HG03439 (cell line): ENCODE results near the gene ZNF555.
"Not testable (repeated sequence)": the region's sequence is repeated elsewhere in the genome, so short reads cannot be mapped to it uniquely, and the experiment has no call there.

Experiments
- ATAC-seq: cut with Tn5 transposase; IDR thresholded peaks from one replicate; pipeline ENCODE4 v1.9.1; 2021; ENCODE audit warnings: mild to moderate bottlenecking, moderate library complexity; ENCODE audit not compliant: unreplicated experiment

ZNF555 gene

DNA sequence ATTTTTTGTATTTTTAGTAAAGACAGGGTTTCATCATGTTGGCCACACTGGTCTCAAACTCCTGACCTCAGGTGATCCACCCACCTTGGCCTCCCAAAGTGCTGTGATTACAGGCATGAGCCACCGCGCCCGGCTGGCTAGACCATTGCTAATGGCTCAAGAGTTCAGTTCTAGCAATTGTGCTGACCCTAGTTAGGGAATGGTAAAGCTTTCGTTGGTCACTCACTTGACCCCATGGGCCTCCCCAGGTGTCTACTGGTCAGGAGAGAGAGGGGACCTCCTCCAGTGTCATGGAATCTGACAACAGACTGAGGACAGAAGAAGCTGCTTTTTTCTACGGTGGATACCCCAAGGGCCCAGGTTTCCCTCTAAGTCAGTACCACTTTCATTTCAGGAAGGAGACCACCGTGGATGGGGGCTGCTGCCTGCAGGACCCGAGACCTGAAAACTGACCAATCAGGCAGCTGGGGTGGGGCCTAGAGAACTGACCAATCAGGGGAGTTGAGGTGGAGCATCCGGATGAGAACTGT, 25.3 kb downstream of the ZNF555 start:
- no peak for ATAC-seq

- no peak for ATAC-seq
Observed at GRCh38 chr19:2867025-2867991, 26.0 kb downstream of the ZNF555 start, which contains the start of gene ZNF556. ZNF556 (plus strand) TSS chr19:2867335; CDS start chr19:2867422, 87 bp downstream.

DNA sequence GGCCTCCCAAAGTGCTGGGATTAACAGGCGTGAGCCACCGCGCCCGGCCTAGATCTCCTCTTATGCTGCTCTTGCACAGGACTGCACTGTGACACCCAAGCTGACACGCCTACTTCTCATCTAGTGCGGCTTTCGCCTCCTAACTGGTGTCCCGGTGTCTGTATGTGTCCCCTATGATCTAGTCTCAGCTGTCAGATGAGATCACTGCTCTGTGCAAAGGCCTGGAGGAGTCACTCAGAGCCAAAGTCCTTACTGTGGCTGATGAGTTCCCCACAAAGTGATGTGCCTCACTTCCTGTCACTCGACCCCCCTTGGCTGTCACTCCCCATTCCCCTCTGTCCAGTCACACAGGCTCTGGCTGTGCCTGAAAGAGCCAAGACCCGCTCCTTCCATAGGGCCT, 28.3 kb downstream of the ZNF555 start:
- ATAC-seq, result no peak

DNA sequence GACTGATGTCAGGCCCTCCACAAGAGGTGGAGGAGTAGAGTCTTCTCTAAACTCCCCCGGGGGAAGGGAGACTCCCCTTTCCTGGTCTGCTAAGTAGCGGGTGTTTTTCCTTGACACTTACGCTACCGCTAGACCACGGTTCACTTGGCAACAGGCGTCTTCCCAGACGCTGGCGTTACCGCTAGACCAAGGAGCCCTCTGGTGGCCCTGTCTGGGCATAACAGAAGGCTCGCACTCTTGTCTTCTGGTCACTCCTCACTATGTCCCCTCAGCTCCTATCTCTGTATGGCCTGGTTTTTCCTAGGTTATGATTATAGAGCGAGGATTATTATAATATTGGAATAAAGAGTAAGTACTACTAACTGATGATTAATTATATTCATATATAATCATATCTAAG, 30.9 kb downstream of the ZNF555 start:
- ATAC-seq, result not testable (repeated sequence)

GRCh38 chr19:2877398-2878331, 36.4 kb downstream of the ZNF555 start:
- ATAC-seq, result no peak

GRCh38 chr19:2883686-2884439, 42.6 kb downstream of the ZNF555 start:
- ATAC-seq, result no peak

DNA sequence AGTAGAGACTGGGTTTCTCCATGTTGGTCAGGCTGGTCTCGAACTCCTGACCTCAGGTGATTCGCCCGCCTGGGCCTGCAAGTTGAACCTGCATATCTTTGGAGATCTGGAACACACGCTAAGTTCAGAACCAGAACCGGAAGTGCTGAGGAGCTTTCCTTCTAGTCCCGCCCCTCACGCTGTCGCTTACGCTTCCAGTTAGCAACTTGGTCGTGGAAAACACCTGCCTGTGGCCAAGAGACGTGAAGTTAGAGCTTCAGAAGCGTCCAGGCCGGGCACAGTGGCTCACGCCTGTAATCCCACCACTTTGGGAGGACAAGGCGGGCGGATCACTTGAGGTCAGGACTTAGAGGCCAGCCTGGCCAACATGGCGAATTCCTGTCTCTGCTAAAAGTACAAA, 44.5 kb downstream of the ZNF555 start:
- no peak for ATAC-seq

DNA sequence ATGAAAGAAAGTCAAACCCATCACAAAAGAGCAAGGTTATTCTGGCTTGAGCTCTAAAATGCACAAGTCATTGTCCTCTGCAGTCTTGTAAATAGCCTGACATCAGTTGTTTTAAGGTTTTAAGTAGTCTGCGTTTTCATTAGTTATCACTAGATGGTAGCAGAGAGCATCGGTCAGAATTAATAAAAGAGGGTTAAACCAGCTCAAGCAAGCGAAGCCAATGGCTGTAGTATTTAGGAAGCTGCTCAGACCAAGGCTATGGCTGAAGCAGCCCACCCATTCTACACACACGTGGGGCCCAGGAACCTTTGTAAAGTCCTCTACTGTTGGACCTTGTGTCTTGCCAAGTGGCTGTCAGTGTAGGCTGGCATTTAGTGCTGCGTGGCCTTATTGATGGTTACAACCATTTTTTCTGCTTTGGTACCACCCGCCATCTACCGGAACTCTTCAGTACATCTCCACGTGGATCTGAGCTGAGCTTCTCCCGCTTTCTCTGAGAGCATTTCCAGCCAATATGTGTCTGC, 46.2 kb downstream of the ZNF555 start:
- no peak for ATAC-seq

DNA sequence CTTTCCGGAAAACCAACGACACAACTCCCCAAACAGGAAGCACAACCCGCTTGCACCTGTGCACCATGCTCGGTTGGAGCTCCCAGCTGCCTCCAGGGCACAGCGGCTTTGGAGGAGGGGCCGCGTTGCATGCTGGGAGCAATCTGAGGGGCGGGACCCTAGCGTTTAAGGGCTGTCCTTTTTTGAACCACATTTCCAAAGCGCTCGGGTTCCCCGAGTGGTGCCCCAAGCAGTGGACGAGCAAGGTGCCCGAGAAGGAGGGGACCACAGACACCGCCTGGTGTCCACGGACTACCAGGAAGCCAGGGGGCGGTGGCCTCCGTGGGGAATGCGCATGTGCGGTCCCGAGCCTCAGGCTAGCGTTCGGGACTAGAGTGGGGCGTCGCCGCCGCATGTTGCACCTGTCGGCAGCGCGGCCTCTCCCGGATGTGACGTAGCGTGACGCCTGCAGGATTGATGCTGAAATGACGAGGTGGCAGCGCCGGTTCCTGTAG, 47.5 kb downstream of the ZNF555 start:
- no peak for ATAC-seq

GRCh38 chr19:2890531-2890930, 49.3 kb downstream of the ZNF555 start:
- not testable (repeated sequence) for ATAC-seq

GRCh38 chr19:2896694-2897093, 55.4 kb downstream of the ZNF555 start:
- no peak for ATAC-seq

- peak; percentile 90 for ATAC-seq
Observed at GRCh38 chr19:2900296-2901252, 59.3 kb downstream of the ZNF555 start, which contains the start of gene ZNF57. ZNF57 (plus strand) TSS chr19:2900928; CDS start chr19:2901046, 118 bp downstream.

- ATAC-seq, result no peak
Observed at GRCh38 chr19:2902590-2903218, 61.4 kb downstream of the ZNF555 start.

DNA sequence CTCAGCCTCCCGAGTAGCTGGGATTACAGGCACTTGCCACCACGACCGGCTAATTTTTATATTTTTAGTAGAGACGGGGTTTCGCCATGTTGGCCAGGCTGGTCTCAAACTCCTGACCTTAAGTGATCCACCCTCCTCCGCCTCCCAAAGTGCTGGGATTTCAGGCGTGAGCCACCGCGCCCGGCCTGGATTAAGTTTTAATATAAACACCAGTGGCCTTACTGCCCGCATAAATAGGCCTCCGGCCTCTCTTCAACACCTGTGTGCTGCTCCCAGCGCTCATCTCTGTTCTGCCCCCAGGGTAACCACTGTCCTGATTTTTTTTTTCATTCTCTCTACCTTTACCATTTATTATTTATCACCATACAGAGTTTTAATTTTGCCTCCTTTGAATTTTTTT, 62.1 kb downstream of the ZNF555 start:
- not testable (repeated sequence) for ATAC-seq

GRCh38 chr19:2905918-2906519, 64.7 kb downstream of the ZNF555 start:
- no peak for ATAC-seq

DNA sequence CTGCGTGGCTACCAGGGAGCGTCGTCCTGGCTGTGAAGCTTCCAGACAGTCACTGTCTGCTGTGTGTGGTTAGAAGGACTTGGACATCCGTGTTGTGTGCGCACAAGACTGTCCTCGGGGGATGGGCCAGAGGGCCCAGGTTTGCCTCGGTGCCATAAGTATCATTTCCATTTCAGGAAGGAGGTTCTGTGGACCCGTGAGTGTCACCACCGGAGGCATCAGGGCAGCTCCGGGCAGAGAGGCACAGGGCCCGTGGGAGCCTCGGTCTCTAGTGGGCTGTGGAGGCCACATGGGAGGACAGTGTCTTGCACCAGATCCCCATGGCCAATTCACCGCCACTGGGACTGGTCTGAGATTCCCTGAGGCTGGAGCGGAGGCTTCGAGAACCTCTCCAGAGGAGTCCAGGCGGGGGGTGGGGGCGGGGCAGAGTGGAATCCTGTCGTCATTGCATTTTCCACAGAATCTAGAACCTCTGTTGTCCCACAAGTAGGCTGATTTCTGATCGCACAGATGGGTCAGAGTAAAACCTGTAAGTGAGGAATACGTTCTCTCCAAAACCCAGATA, 65.4 kb downstream of the ZNF555 start:
- no peak for ATAC-seq
